ENCODE measurements around the gene TRPM4.
"Not testable (repeated sequence)": the region's sequence is repeated elsewhere in the genome, so short reads cannot be mapped to it uniquely, and the experiment has no call there.

The TRPM4 gene

GRCh38 chr19:49152119-49152550, 5.5 kb upstream of the TRPM4 start:
- no peak for DNase-seq

GRCh38 chr19:49153167-49153809, 4.3 kb upstream of the TRPM4 start:
- no peak for DNase-seq

- no peak for DNase-seq
These were observed 3.3 kb upstream of the TRPM4 start for GRCh38 chr19:49154279-49154678.

GRCh38 chr19:49155005-49155819, 2.4 kb upstream of the TRPM4 start, which contains the start of gene HRC:
Gene HRC, minus strand, starts transcription at chr19:49155396. Its CDS starts 159 bp downstream, at chr19:49155237.
- no peak for DNase-seq

- DNase-seq, result no peak
These were observed 1.7 kb upstream of the TRPM4 start for GRCh38 chr19:49155820-49156346.

GRCh38 chr19:49160450-49161189, 3.0 kb downstream of the TRPM4 start:
- no peak for DNase-seq

GRCh38 chr19:49161987-49162386, 4.4 kb downstream of the TRPM4 start:
- DNase-seq, result no peak

GRCh38 chr19:49165111-49165750, 7.6 kb downstream of the TRPM4 start:
- no peak for DNase-seq

- DNase-seq, result no peak
These were observed 8.3 kb downstream of the TRPM4 start for GRCh38 chr19:49165865-49166301.

- no peak for DNase-seq
These were observed 10.3 kb downstream of the TRPM4 start for GRCh38 chr19:49167857-49168409.

- DNase-seq, result no peak
These were observed 10.8 kb downstream of the TRPM4 start for GRCh38 chr19:49168421-49168820.

- no peak for DNase-seq
These were observed 15.6 kb downstream of the TRPM4 start for GRCh38 chr19:49173198-49173597.

- DNase-seq, result no peak
These were observed 23.1 kb downstream of the TRPM4 start for GRCh38 chr19:49180659-49181058.

GRCh38 chr19:49182010-49182847, 24.6 kb downstream of the TRPM4 start:
- DNase-seq, result not testable (repeated sequence)

GRCh38 chr19:49182848-49183375, 25.3 kb downstream of the TRPM4 start:
- DNase-seq, result no peak

- no peak for DNase-seq
These were observed 28.5 kb downstream of the TRPM4 start for GRCh38 chr19:49186108-49186507.

- DNase-seq, result no peak
These were observed 31.1 kb downstream of the TRPM4 start for GRCh38 chr19:49188626-49189200.

GRCh38 chr19:49189259-49189658, 31.7 kb downstream of the TRPM4 start:
- DNase-seq, result no peak

- DNase-seq, result no peak
These were observed 33.2 kb downstream of the TRPM4 start for GRCh38 chr19:49190781-49191180.

- DNase-seq, result no peak
These were observed 36.3 kb downstream of the TRPM4 start for GRCh38 chr19:49193822-49194394.
